CD4-positive, alpha-beta memory T cell (primary cell): ENCODE measurements around the gene THAP12. TPM values are rescaled to one million over a fixed set of nuclear protein-coding genes. Genes with fewer than 3 reads are reported as not detected.

Source experiments
- CTCF ChIA-PET: fragments of 350-600 bp; sonication (Branson Sonifier 250); formaldehyde crosslinking; loops from one replicate; lab custom pipeline; 2021; ENCODE audit warnings: inconsistent platforms; ENCODE audit not compliant: partially characterized antibody; lab: Charles Lee
- POLR2A ChIA-PET: fragments of 350-600 bp; sonication (Branson Sonifier 250); formaldehyde crosslinking; loops from one replicate; lab custom pipeline; 2021; ENCODE audit not compliant: partially characterized antibody; lab: Charles Lee
- DNase-seq, 5 donors: peaks; one replicate each; pipeline versions ENCODE4 v3.0.0 to v3.0.0-alpha.2; 2020 to 2022; ENCODE audit warnings: mixed read lengths in 1 of 5
- H3K27ac ChIP-seq: one replicate; pipeline ENCODE4 v1.7.0; 2013; ENCODE audit warnings: low read depth, low read length
- H3K27me3 ChIP-seq: 2 replicates; pipeline ENCODE4 v1.7.0; 2013; ENCODE audit warnings: mild to moderate bottlenecking, low read length, moderate library complexity; ENCODE audit not compliant: insufficient read depth
- H3K36me3 ChIP-seq: 2 replicates; pipeline ENCODE4 v1.7.0; 2013; ENCODE audit warnings: mild to moderate bottlenecking, low read length, moderate library complexity; ENCODE audit not compliant: insufficient read depth
- H3K4me1 ChIP-seq: 2 replicates; pipeline ENCODE4 v1.7.0; 2013; ENCODE audit warnings: mild to moderate bottlenecking, low read length, moderate library complexity; ENCODE audit not compliant: insufficient read depth
- H3K4me3 ChIP-seq, 2 donors: one replicate each; pipeline ENCODE4 v1.7.0; 2013; ENCODE audit warnings: low read length in 2 of 2, mild to moderate bottlenecking in 1 of 2
- H3K9me3 ChIP-seq, 2 donors: one replicate each; pipeline ENCODE4 v1.7.0; 2013; ENCODE audit warnings: low read length in 2 of 2, control low read depth in 1 of 2; ENCODE audit not compliant: control insufficient read depth in 1 of 2
- H3K27ac Mint-ChIP-seq, 7 donors: one replicate each; pipeline ENCODE4 v1.8.0; 2020 to 2021; ENCODE audit warnings: mixed read lengths in 7 of 7, mild to moderate bottlenecking in 6 of 7, inconsistent platforms in 3 of 7, moderate library complexity in 3 of 7
- H3K27me3 Mint-ChIP-seq, 2 donors: one replicate each; pipeline ENCODE4 v1.8.0; 2020 to 2021; ENCODE audit warnings: mixed read lengths in 2 of 2
- H3K36me3 Mint-ChIP-seq, 2 donors: one replicate each; pipeline ENCODE4 v1.8.0; 2020 to 2021; ENCODE audit warnings: mixed read lengths in 2 of 2, inconsistent platforms in 1 of 2, mild to moderate bottlenecking in 1 of 2
- H3K4me1 Mint-ChIP-seq, 4 donors: one replicate each; pipeline ENCODE4 v1.8.0; 2020 to 2021; ENCODE audit warnings: mixed read lengths in 4 of 4, mild to moderate bottlenecking in 1 of 4
- H3K4me3 Mint-ChIP-seq, 8 donors: one replicate each; pipeline ENCODE4 v1.8.0; 2020 to 2021; ENCODE audit warnings: mixed read lengths in 8 of 8, mild to moderate bottlenecking in 7 of 8, moderate library complexity in 6 of 8, inconsistent platforms in 3 of 8
- H3K9me3 Mint-ChIP-seq, 8 donors: one replicate each; pipeline ENCODE4 v1.8.0; 2020 to 2021; ENCODE audit warnings: mixed read lengths in 8 of 8, mild to moderate bottlenecking in 5 of 8, inconsistent platforms in 3 of 8, moderate library complexity in 1 of 8
- intact Hi-C: fragments of 100-400 bp; cut with micrococcal nuclease; formaldehyde crosslinking; loops from one replicate; pipeline ENCODE4 v1.15.1; 2023
- polyA plus RNA-seq, 2 donors: library from polyadenylated mRNA; unstranded; fragments of 300-500 nt; fragmentation: Illumina TruSeq; gene quantifications; one replicate each; pipeline ENCODE4 v1.2.3, GENCODE V29; 2021
- total RNA-seq, 2 experiments: library from RNA; stranded (reverse); gene quantifications; one replicate each; pipeline ENCODE4 v1.2.3, GENCODE V29; 2021

THAP12 gene
- total and polyA plus RNA-seq, 4 experiments from 2014 or later, result 53.7 to 76.2 (median 62.8) TPM

- Mint-ChIP-seq H3K4me3 (no peak overlapping the region), H3K27ac (no peak overlapping the region), H3K27me3 (peaks cover 8 to 11% of the 10 kb centered on the region in 2 donors), H3K36me3 (no peaks in the 10 kb centered on the region), H3K9me3 (no peaks in the 10 kb centered on the region), H3K4me1 (no peaks in the 10 kb centered on the region)
- H3K4me1 ChIP-seq, result no peaks in the 10 kb centered on the region
- no peak overlapping the region for H3K4me3 ChIP-seq
- no peaks in the 10 kb centered on the region for H3K9me3 ChIP-seq
- H3K27ac ChIP-seq, result no peak overlapping the region
- no peak for DNase-seq
- CTCF ChIA-PET, result interaction anchor here (0.9 to 5.5 kb wide), 3 partner anchors 107 to 418 kb away, joined by 3 to 48 read pairs (median 3); no protein-coding TSS in a partner anchor
- H3K36me3 ChIP-seq, result no peaks in the 10 kb centered on the region
- peaks cover 4% of the 10 kb centered on the region for H3K27me3 ChIP-seq
- intact Hi-C loops, result no loop called here
- POLR2A ChIA-PET, result no interaction called here
These were observed 65.6 kb downstream of the THAP12 start for GRCh38 chr11:76315182-76315853.

GRCh38 chr11:76314741-76315090 lies 66.2 kb downstream of the THAP12 start:
- no peaks in the 10 kb centered on the region for H3K9me3 Mint-ChIP-seq
- no peaks in the 10 kb centered on the region for H3K36me3 ChIP-seq
- no peaks in the 10 kb centered on the region for H3K9me3 ChIP-seq
- no peak overlapping the region for H3K4me3 Mint-ChIP-seq
- no peaks in the 10 kb centered on the region for H3K36me3 Mint-ChIP-seq
- no peaks in the 10 kb centered on the region for H3K4me1 Mint-ChIP-seq
- H3K27me3 Mint-ChIP-seq, result peaks cover 4 to 6% of the 10 kb centered on the region in 2 donors
- DNase-seq, result no peak
- ChIA-PET POLR2A (interaction anchor here (1.1 kb wide), 1 partner anchor 107 kb away, joined by 4 read pairs; no protein-coding TSS in a partner anchor), CTCF (interaction anchor here (0.9 to 5.5 kb wide), 3 partner anchors 107 to 417 kb away, joined by 3 to 48 read pairs (median 3); no protein-coding TSS in a partner anchor)
- no peak overlapping the region for H3K27ac Mint-ChIP-seq
- H3K4me3 ChIP-seq, result no peak overlapping the region
- H3K27ac ChIP-seq, result no peak overlapping the region
- no peaks in the 10 kb centered on the region for H3K27me3 ChIP-seq
- intact Hi-C loops, result no loop called here
- H3K4me1 ChIP-seq, result no peaks in the 10 kb centered on the region

- Histone ChIP-seq H3K36me3 (no peaks in the 10 kb centered on the region), H3K27ac (no peak overlapping the region), H3K9me3 (no peaks in the 10 kb centered on the region), H3K4me3 (no peak overlapping the region), H3K4me1 (no peaks in the 10 kb centered on the region), H3K27me3 (no peaks in the 10 kb centered on the region)
- POLR2A ChIA-PET, result interaction anchor here (1.1 kb wide), 1 partner anchor 106 kb away, joined by 4 read pairs; no protein-coding TSS in a partner anchor
- no peak overlapping the region for H3K4me3 Mint-ChIP-seq
- intact Hi-C loops, result no loop called here
- no peak for DNase-seq
- H3K36me3 Mint-ChIP-seq, result no peaks in the 10 kb centered on the region
- peaks cover 4 to 6% of the 10 kb centered on the region in 2 donors for H3K27me3 Mint-ChIP-seq
- H3K4me1 Mint-ChIP-seq, result no peaks in the 10 kb centered on the region
- peak overlapping the region in 1 of 7 donors; percentile 59 for H3K27ac Mint-ChIP-seq
- no peaks in the 10 kb centered on the region for H3K9me3 Mint-ChIP-seq
- CTCF ChIA-PET, result interaction anchor here (1.1 to 5.5 kb wide), 2 partner anchors 106 to 415 kb away, joined by 3 to 48 read pairs; no protein-coding TSS in a partner anchor
These were observed 66.8 kb downstream of the THAP12 start for GRCh38 chr11:76313913-76314740.

GRCh38 chr11:76313271-76313670 lies 67.7 kb downstream of the THAP12 start:
- H3K27ac ChIP-seq, result no peak overlapping the region
- H3K27me3 Mint-ChIP-seq, result peaks cover 0 to 3% of the 10 kb centered on the region in 2 donors
- ChIA-PET CTCF (interaction anchor here (5.5 kb wide), 1 partner anchor 105 kb away, joined by 48 read pairs; no protein-coding TSS in a partner anchor), POLR2A (no interaction called here)
- intact Hi-C loops, result no loop called here
- no peaks in the 10 kb centered on the region for H3K9me3 Mint-ChIP-seq
- H3K4me3 Mint-ChIP-seq, result no peak overlapping the region
- DNase-seq, result no peak
- no peak overlapping the region for H3K27ac Mint-ChIP-seq
- H3K9me3 ChIP-seq, result no peaks in the 10 kb centered on the region
- no peaks in the 10 kb centered on the region for H3K36me3 Mint-ChIP-seq
- no peaks in the 10 kb centered on the region for H3K4me1 ChIP-seq
- H3K4me1 Mint-ChIP-seq, result no peaks in the 10 kb centered on the region
- no peak overlapping the region for H3K4me3 ChIP-seq
- no peaks in the 10 kb centered on the region for H3K27me3 ChIP-seq
- no peaks in the 10 kb centered on the region for H3K36me3 ChIP-seq

GRCh38 chr11:76310832-76311595 lies 69.9 kb downstream of the THAP12 start:
- intact Hi-C loops, result no loop called here
- no peaks in the 10 kb centered on the region for H3K4me1 ChIP-seq

GRCh38 chr11:76307978-76308747 lies 72.8 kb downstream of the THAP12 start:
- ChIA-PET CTCF (interaction anchor here (0.7 to 2.1 kb wide), 3 partner anchors 11 to 101 kb away, joined by 3 to 6 read pairs (median 3); no protein-coding TSS in a partner anchor), POLR2A (no interaction called here)
- no peak overlapping the region for H3K4me3 ChIP-seq
- Mint-ChIP-seq H3K4me1 (no peaks in the 10 kb centered on the region), H3K36me3 (no peaks in the 10 kb centered on the region), H3K27ac (no peak overlapping the region), H3K4me3 (no peak overlapping the region), H3K27me3 (peaks cover 0 to 3% of the 10 kb centered on the region in 2 donors), H3K9me3 (peaks cover 0 to 3% (median 0%) of the 10 kb centered on the region in 8 donors)
- DNase-seq, result no peak
- intact Hi-C loops, result no loop called here
- H3K9me3 ChIP-seq, result no peaks in the 10 kb centered on the region
- H3K4me1 ChIP-seq, result no peaks in the 10 kb centered on the region
- no peaks in the 10 kb centered on the region for H3K36me3 ChIP-seq
- H3K27ac ChIP-seq, result no peak overlapping the region
- H3K27me3 ChIP-seq, result no peaks in the 10 kb centered on the region

More at GRCh38 chr11:76310832-76311595, 69.9 kb downstream of the THAP12 start:
- Histone ChIP-seq H3K27ac (no peak overlapping the region), H3K9me3 (no peaks in the 10 kb centered on the region), H3K4me3 (no peak overlapping the region), H3K36me3 (no peaks in the 10 kb centered on the region), H3K27me3 (no peaks in the 10 kb centered on the region)
- no peaks in the 10 kb centered on the region for H3K36me3 Mint-ChIP-seq
- H3K4me3 Mint-ChIP-seq, result no peak overlapping the region
- DNase-seq, result no peak
- POLR2A ChIA-PET, result no interaction called here
- CTCF ChIA-PET, result interaction anchor here (0.9 to 5.5 kb wide), 3 partner anchors 8 to 103 kb away, joined by 3 to 48 read pairs (median 4); no protein-coding TSS in a partner anchor
- H3K9me3 Mint-ChIP-seq, result no peaks in the 10 kb centered on the region
- H3K4me1 Mint-ChIP-seq, result no peaks in the 10 kb centered on the region
- peaks cover 0 to 3% of the 10 kb centered on the region in 2 donors for H3K27me3 Mint-ChIP-seq
- no peak overlapping the region for H3K27ac Mint-ChIP-seq
